Left ventricle myocardium inferior (tissue), 1 donor: ENCODE results near the gene C17orf113. TPM values are rescaled to one million over a fixed set of nuclear protein-coding genes. Genes with fewer than 3 reads are reported as not detected.

Experiments
- DNase-seq: peaks from one replicate; pipeline ENCODE4 v3.0.0-alpha.2; 2020
- H3K27ac ChIP-seq: fragments of 200-600 bp; replicated peaks from 2 replicates; pipeline ENCODE4 v1.8.0; 2021
- H3K27me3 ChIP-seq: fragments of 200-600 bp; 2 replicates; pipeline ENCODE4 v1.8.0; 2021; ENCODE audit warnings: low read depth
- H3K36me3 ChIP-seq: fragments of 200-600 bp; 2 replicates; pipeline ENCODE4 v1.8.0; 2021
- H3K4me1 ChIP-seq: fragments of 200-600 bp; 2 replicates; pipeline ENCODE4 v1.8.0; 2021
- H3K4me3 ChIP-seq: fragments of 200-600 bp; 2 replicates; pipeline ENCODE4 v1.8.0; 2021; ENCODE audit warnings: mild to moderate bottlenecking, moderate library complexity
- H3K9me3 ChIP-seq: fragments of 200-600 bp; replicated peaks from 2 replicates; pipeline ENCODE4 v1.8.0; 2021
- intact Hi-C: fragments of 100-400 bp; cut with micrococcal nuclease; formaldehyde crosslinking; loops from one replicate; pipeline ENCODE4 v1.11.0; 2022
- total RNA-seq: library from RNA; stranded (reverse); fragmentation: NEBNext Ultra II Directional; extraction: Animal tissue kit (Norgen Biotek cat#: 25700); gene quantifications from one replicate; pipeline ENCODE4 v1.2.1, GENCODE V29; 2021
- TF ChIP-seq, protein P1 (sequence below): fragments of 200-600 bp; IDR thresholded peaks from 2 replicates; pipeline ENCODE4 v1.8.0; 2021; ENCODE audit warnings: antibody characterized with exemption, mild to moderate bottlenecking, borderline replicate concordance
- donor health status: DM: no; HTN: yes; CAD: no; lungs with severe emphysema.

Gene C17orf113
- total RNA-seq, 1 donor from 2014 or later, result 0.63 TPM

DNA sequence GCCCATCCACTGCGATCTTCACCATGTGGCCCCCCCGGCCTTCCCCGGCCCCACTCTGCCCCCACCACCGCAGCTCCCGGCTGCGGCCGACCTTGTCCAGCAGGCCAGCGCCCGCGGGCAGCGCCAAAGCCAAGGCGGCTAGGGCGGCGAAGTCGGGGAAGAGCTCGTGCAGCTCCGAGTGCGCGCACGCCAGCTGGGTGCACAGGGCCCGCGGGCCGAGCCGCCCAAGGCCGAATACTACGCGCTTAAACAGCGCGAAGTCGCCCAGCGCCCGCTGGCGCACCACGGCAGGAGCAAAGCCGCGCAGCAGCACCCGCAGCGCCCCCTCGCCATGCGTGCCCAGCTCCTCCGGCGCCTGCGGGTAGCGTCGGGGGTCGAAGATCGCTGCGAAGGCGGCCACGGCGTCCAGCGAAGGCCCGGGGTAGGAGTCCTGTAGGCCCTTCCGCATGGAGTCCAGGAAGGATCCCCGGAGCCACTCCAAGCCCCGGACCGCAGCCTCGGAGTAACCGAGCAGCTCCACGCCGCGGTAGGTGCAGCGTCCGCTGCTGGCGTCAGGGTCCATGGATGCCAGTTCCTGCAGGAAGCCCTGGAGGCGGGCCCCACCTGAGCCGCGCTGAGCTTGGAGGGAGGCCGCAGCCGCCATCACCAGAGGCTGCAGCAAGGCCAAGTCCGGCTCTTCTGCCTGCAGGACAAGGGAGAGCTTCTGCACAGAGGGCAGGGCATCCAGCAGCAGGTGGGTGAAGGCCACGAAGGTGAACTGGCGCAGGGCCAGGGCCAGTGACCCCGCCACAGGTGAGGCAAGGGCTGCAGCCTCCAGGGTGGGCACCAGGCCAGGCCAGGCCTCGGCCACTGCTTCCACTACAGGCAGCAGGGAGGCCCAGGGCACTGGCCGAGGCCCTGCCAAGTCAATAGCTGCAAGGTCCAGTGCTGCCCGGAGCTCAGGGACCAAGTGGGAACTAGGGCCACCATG, 10.3 kb downstream of the C17orf113 start:
- no peak for DNase-seq

GRCh38 chr17:42038221-42038973, 12.0 kb downstream of the C17orf113 start:
- H3K4me3 ChIP-seq, result no peak overlapping the region
- H3K9me3 ChIP-seq, result no peaks in the 10 kb centered on the region
- H3K4me1 ChIP-seq, result peaks cover 4% of the 10 kb centered on the region
- H3K27me3 ChIP-seq, result peaks cover 43% of the 10 kb centered on the region
- no peak overlapping the region for H3K27ac ChIP-seq
- DNase-seq, result no peak
- intact Hi-C loops, result no loop called here
- TF ChIP-seq, protein P1, sequence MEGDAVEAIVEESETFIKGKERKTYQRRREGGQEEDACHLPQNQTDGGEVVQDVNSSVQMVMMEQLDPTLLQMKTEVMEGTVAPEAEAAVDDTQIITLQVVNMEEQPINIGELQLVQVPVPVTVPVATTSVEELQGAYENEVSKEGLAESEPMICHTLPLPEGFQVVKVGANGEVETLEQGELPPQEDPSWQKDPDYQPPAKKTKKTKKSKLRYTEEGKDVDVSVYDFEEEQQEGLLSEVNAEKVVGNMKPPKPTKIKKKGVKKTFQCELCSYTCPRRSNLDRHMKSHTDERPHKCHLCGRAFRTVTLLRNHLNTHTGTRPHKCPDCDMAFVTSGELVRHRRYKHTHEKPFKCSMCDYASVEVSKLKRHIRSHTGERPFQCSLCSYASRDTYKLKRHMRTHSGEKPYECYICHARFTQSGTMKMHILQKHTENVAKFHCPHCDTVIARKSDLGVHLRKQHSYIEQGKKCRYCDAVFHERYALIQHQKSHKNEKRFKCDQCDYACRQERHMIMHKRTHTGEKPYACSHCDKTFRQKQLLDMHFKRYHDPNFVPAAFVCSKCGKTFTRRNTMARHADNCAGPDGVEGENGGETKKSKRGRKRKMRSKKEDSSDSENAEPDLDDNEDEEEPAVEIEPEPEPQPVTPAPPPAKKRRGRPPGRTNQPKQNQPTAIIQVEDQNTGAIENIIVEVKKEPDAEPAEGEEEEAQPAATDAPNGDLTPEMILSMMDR, result no peak
- no peaks in the 10 kb centered on the region for H3K36me3 ChIP-seq

More for the DNA sequence above, 10.3 kb downstream of the C17orf113 start:
- H3K4me3 ChIP-seq, result peak overlapping the region; percentile 41
- no peak overlapping the region for H3K27ac ChIP-seq
- H3K36me3 ChIP-seq, result no peaks in the 10 kb centered on the region
- H3K9me3 ChIP-seq, result no peaks in the 10 kb centered on the region
- intact Hi-C loops, result no loop called here
- H3K27me3 ChIP-seq, result peaks cover 39% of the 10 kb centered on the region
- peaks cover 4% of the 10 kb centered on the region for H3K4me1 ChIP-seq
- TF ChIP-seq, protein P1, result no peak

- no peak for DNase-seq
- H3K27me3 ChIP-seq, result peaks cover 31% of the 10 kb centered on the region
- TF ChIP-seq, protein P1, result no peak
Observed at GRCh38 chr17:42034059-42034458, 16.3 kb downstream of the C17orf113 start.

GRCh38 chr17:42031584-42031983, 18.8 kb downstream of the C17orf113 start:
- DNase-seq, result peak; percentile 54
- TF ChIP-seq, protein P1, result no peak
- no peaks in the 10 kb centered on the region for H3K4me1 ChIP-seq
- no peaks in the 10 kb centered on the region for H3K9me3 ChIP-seq
- peaks cover 32% of the 10 kb centered on the region for H3K27me3 ChIP-seq
- intact Hi-C loops, result no loop called here
- no peak overlapping the region for H3K27ac ChIP-seq
- H3K4me3 ChIP-seq, result no peak overlapping the region
- H3K36me3 ChIP-seq, result no peaks in the 10 kb centered on the region

More at GRCh38 chr17:42034059-42034458, 16.3 kb downstream of the C17orf113 start:
- intact Hi-C loops, result no loop called here
- Histone ChIP-seq H3K4me1 (no peaks in the 10 kb centered on the region), H3K9me3 (no peaks in the 10 kb centered on the region), H3K36me3 (no peaks in the 10 kb centered on the region), H3K27ac (no peak overlapping the region), H3K4me3 (no peak overlapping the region)

DNA sequence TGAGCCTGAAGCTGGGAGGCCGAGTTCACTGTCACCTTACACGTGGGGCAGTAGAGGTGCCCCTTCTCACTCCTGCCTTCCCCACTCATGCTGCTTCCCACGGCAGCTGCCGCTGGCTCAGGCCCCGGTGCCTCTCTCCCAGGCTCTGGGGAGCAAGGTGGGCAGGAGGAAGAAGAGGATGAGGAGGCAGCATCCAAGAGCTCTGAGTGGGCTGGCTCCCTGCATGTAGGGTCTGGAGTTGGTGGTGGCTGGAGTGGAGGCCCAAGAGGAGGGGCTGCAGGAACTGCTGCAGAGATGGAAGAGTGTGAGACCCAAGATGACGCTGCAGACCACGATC, 21.6 kb downstream of the C17orf113 start:
- H3K9me3 ChIP-seq, result no peaks in the 10 kb centered on the region
- TF ChIP-seq, protein P1, result no peak
- H3K4me1 ChIP-seq, result peaks cover 18% of the 10 kb centered on the region
- H3K36me3 ChIP-seq, result peaks cover 7% of the 10 kb centered on the region
- DNase-seq, result no peak
- intact Hi-C loops, result no loop called here
- peaks cover 17% of the 10 kb centered on the region for H3K27me3 ChIP-seq
- H3K4me3 ChIP-seq, result no peak overlapping the region
- no peak overlapping the region for H3K27ac ChIP-seq
